HEK293T (cell line): ENCODE measurements around the gene TMEM151A.

ENCODE experiments used
- CTCF ChIA-PET: fragments of 350-600 bp; formaldehyde crosslinking; extraction: SDS; loops from one replicate; lab custom pipeline; 2021; ENCODE audit warnings: antibody characterized with exemption, inconsistent platforms; lab: Yijun Ruan, JAX
- POLR2A ChIA-PET: fragments of 350-600 bp; formaldehyde crosslinking; extraction: SDS; loops from one replicate; lab custom pipeline; 2020; ENCODE audit warnings: antibody characterized with exemption, inconsistent platforms; lab: Yijun Ruan, JAX
- DNase-seq: peaks from one replicate; pipeline ENCODE4 v3.0.0; 2012; ENCODE audit warnings: mixed read lengths; ENCODE audit errors: extremely low spot score
- ARNT ChIP-seq: fragments of 450-650 bp; IDR thresholded peaks from 2 replicates; pipeline ENCODE4 v1.6.1; 2017; ENCODE audit warnings: mild to moderate bottlenecking
- BHLHE40 ChIP-seq: fragments of 450-650 bp; IDR thresholded peaks from 2 replicates; pipeline ENCODE4 v1.6.1; 2016; ENCODE audit warnings: mild to moderate bottlenecking, moderate library complexity, borderline replicate concordance
- CTBP1 ChIP-seq: fragments of 450-650 bp; IDR thresholded peaks from 2 replicates; pipeline ENCODE4 v1.6.1; 2016; ENCODE audit warnings: borderline replicate concordance
- ELF4 ChIP-seq: fragments of 450-650 bp; IDR thresholded peaks from 2 replicates; pipeline ENCODE4 v1.6.1; 2017; ENCODE audit warnings: antibody characterized with exemption
- FOXA1 ChIP-seq: fragments of 450-650 bp; IDR thresholded peaks from 2 replicates; pipeline ENCODE4 v1.6.1; 2016; ENCODE audit warnings: mild to moderate bottlenecking
- FOXK2 ChIP-seq: fragments of 450-650 bp; IDR thresholded peaks from 2 replicates; pipeline ENCODE4 v1.6.1; 2016; ENCODE audit warnings: mild to moderate bottlenecking
- FOXM1 ChIP-seq: fragments of 450-650 bp; IDR thresholded peaks from 2 replicates; pipeline ENCODE4 v1.6.1; 2017; ENCODE audit warnings: mild to moderate bottlenecking, borderline replicate concordance
- HDGF ChIP-seq: fragments of 450-650 bp; IDR thresholded peaks from 2 replicates; pipeline ENCODE4 v1.6.1; 2017; ENCODE audit warnings: antibody characterized with exemption, borderline replicate concordance
- L3MBTL2 ChIP-seq: fragments of 450-650 bp; conservative IDR thresholded peaks from 2 replicates; pipeline ENCODE4 v1.6.1; 2016; ENCODE audit warnings: mild to moderate bottlenecking
- LEF1 ChIP-seq: fragments of 450-650 bp; IDR thresholded peaks from 2 replicates; pipeline ENCODE4 v1.6.1; 2017; ENCODE audit warnings: mild to moderate bottlenecking, borderline replicate concordance
- NFRKB ChIP-seq: fragments of 450-650 bp; IDR thresholded peaks from 2 replicates; pipeline ENCODE4 v1.6.1; 2016; ENCODE audit warnings: mild to moderate bottlenecking, moderate library complexity
- PKNOX1 ChIP-seq: fragments of 450-650 bp; IDR thresholded peaks from 2 replicates; pipeline ENCODE4 v1.6.1; 2016
- SP1 ChIP-seq: fragments of 450-650 bp; IDR thresholded peaks from 2 replicates; pipeline ENCODE4 v1.6.1; 2017
- SUZ12 ChIP-seq: fragments of 450-650 bp; IDR thresholded peaks from 2 replicates; pipeline ENCODE4 v1.6.1; 2016; ENCODE audit warnings: mild to moderate bottlenecking
- TARDBP ChIP-seq: fragments of 450-650 bp; IDR thresholded peaks from 2 replicates; pipeline ENCODE4 v1.6.1; 2016
- ZNF384 ChIP-seq: fragments of 450-650 bp; IDR thresholded peaks from 2 replicates; pipeline ENCODE4 v1.6.1; 2016

The TMEM151A gene

GRCh38 chr11:66291706-66292542, at the start of gene TMEM151A:
TSS of gene TMEM151A (plus strand) at chr11:66291894. CDS start at chr11:66292014, 120 bp downstream.
- TF ChIP-seq FOXM1 (0 out of 2 replicates have a peak, but pooled peaks have one; percentile 10), ZNF384 (no peak)
- ChIA-PET POLR2A (interaction anchor here (4.1 kb wide), 1 partner anchor 20 kb away, joined by 36 read pairs; no protein-coding TSS in a partner anchor), CTCF (interaction anchor here (1.3 to 1.9 kb wide), 3 partner anchors 9 to 20 kb away, joined by 4 to 6 read pairs (median 5); no protein-coding TSS in a partner anchor)
- no peak for DNase-seq

GRCh38 chr11:66242095-66242765, 49.5 kb upstream of the TMEM151A start:
- DNase-seq, result no peak
- POLR2A ChIA-PET, result no interaction called here
- TF ChIP-seq ARNT (no peak), FOXM1 (no peak), L3MBTL2 (no peak), NFRKB (no peak), HDGF (no peak), SUZ12 (no peak), LEF1 (no peak), ELF4 (no peak), CTBP1 (no peak), FOXK2 (no peak), ZNF384 (no peak), TARDBP (no peak), BHLHE40 (no peak)
- CTCF ChIA-PET, result no interaction called here

GRCh38 chr11:66243782-66244535, 47.7 kb upstream of the TMEM151A start:
- CTCF ChIA-PET, result no interaction called here
- no peak for TF ChIP-seq BHLHE40
- TF ChIP-seq FOXK2, result no peak
- no peak for TF ChIP-seq CTBP1
- TF ChIP-seq ZNF384, result no peak
- TF ChIP-seq NFRKB, result no peak
- TF ChIP-seq SP1, result no peak
- TF ChIP-seq ELF4, result no peak
- TF ChIP-seq SUZ12, result no peak
- no peak for TF ChIP-seq L3MBTL2
- no peak for TF ChIP-seq ARNT
- no peak for TF ChIP-seq FOXM1
- TF ChIP-seq LEF1, result no peak
- no peak for TF ChIP-seq PKNOX1
- TF ChIP-seq FOXA1, result no peak
- no peak for TF ChIP-seq TARDBP
- no peak for TF ChIP-seq HDGF
- POLR2A ChIA-PET, result no interaction called here
- no peak for DNase-seq

DNA sequence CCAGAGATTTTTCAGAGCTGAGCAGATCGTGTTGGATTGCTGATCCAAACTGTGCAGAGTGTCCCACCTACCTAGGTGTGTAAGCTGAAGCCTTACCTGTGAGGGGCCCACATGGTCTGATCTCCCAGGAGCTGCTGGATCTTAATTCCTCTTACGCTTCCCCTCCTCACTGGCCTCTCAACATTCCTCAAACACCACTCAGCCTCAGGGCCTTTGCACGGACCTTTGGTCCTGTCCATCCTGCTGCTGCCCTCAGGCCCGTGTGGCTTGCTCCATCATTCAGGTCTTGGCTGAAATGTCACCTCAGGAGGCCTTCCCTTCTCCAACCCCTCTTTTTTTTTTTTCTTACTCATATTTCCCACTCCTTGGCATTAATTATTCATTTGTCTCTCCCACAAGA, 44.4 kb upstream of the TMEM151A start:
- ChIA-PET CTCF (no interaction called here), POLR2A (interaction anchor here (1.3 kb wide), 2 partner anchors 34 to 42 kb away, joined by 3 to 8 read pairs; partner anchors contain the start of gene YIF1A)
- DNase-seq, result no peak
- TF ChIP-seq BHLHE40, result no peak
- TF ChIP-seq SUZ12, result no peak
- TF ChIP-seq HDGF, result no peak
- TF ChIP-seq ARNT, result no peak
- TF ChIP-seq CTBP1, result no peak
- TF ChIP-seq FOXK2, result no peak
- TF ChIP-seq ELF4, result no peak
- no peak for TF ChIP-seq PKNOX1
- no peak for TF ChIP-seq NFRKB
- TF ChIP-seq ZNF384, result no peak
- no peak for TF ChIP-seq TARDBP
- no peak for TF ChIP-seq FOXA1
- TF ChIP-seq FOXM1, result no peak
- no peak for TF ChIP-seq LEF1
- no peak for TF ChIP-seq SP1
- no peak for TF ChIP-seq L3MBTL2

DNA sequence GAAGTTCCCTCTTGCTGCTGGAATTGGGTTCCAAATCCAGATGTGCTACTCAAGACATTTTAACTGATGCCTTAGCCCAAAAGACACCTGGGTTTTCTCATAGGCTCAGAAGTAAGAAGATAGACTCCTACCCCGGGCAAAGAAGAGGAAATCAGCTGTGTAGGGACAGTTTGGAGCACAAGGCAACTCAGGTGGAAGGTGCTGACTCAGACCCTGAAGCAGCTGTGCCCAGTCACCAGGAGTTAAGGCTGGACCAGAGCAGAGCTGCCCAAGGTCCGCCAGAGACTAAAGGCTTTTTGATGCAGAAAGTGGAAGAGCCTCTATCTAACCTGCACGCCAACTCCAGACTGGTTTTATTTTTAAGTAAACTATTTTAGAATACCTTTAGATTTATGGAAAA, 43.9 kb upstream of the TMEM151A start:
- DNase-seq, result no peak
- ChIA-PET POLR2A (interaction anchor here (1.3 kb wide), 1 partner anchor 34 kb away, joined by 3 read pairs; no protein-coding TSS in a partner anchor), CTCF (no interaction called here)
- TF ChIP-seq FOXK2 (no peak), SUZ12 (no peak), FOXA1 (no peak)

GRCh38 chr11:66248903-66249302, 42.8 kb upstream of the TMEM151A start:
- ChIA-PET CTCF (no interaction called here), POLR2A (no interaction called here)

More at GRCh38 chr11:66248903-66249302, 42.8 kb upstream of the TMEM151A start:
- no peak for DNase-seq
- no peak for TF ChIP-seq FOXM1
- TF ChIP-seq FOXK2, result no peak
- TF ChIP-seq BHLHE40, result no peak
- no peak for TF ChIP-seq PKNOX1
- TF ChIP-seq SP1, result no peak
